ENCODE data around the gene MEIKIN.
"Not testable (repeated sequence)": the region's sequence is repeated elsewhere in the genome, so short reads cannot be mapped to it uniquely, and the experiment has no call there.

DNA sequence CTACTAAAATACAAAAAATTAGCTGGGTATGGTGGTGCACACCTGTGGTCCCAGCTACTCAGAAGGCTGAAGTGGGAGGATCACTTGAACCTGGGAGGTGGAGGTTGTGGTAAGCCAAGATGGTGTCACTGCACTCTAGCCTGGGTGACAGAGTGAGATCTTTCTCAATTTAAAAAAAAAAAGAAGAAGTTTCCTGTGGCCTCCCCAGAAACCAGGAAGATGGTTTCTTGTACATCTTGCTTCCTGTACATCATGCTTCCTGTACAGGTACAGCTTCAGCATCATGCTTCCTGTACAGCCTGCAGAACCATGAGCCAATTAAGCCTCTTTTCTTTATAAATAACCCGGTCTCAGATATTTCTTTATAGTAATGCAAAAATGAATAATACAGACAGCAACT, 43.2 kb downstream of the MEIKIN start:
- TF ChIP-seq, protein P1, sequence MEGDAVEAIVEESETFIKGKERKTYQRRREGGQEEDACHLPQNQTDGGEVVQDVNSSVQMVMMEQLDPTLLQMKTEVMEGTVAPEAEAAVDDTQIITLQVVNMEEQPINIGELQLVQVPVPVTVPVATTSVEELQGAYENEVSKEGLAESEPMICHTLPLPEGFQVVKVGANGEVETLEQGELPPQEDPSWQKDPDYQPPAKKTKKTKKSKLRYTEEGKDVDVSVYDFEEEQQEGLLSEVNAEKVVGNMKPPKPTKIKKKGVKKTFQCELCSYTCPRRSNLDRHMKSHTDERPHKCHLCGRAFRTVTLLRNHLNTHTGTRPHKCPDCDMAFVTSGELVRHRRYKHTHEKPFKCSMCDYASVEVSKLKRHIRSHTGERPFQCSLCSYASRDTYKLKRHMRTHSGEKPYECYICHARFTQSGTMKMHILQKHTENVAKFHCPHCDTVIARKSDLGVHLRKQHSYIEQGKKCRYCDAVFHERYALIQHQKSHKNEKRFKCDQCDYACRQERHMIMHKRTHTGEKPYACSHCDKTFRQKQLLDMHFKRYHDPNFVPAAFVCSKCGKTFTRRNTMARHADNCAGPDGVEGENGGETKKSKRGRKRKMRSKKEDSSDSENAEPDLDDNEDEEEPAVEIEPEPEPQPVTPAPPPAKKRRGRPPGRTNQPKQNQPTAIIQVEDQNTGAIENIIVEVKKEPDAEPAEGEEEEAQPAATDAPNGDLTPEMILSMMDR (IDR thresholded peaks at IDR 0.05): not testable (repeated sequence)
- not testable (repeated sequence) for TF ChIP-seq POLR2A (IDR thresholded peaks at IDR 0.05)

All from Peyer's patch (tissue), 4 donors.